ENCODE measurements around the gene OLA1.

DNA sequence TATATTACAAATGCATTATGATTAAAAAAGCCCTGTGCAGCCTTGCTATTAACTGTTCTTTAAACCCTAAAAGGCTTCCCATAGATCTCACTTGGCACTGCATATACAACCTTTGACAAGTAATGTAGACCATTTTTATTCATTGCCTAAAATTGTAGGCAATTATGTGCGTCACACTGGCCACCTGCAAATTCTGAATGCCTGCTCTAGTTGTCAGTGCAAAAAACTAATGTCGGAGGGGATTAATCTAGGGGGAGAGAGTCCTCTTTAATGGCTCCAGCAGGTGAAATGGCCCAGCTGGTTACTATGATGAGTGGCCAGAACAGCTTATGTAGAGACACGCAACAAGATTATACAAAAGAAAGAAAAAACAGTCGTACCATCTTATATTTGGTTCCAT, 123.2 kb downstream of the OLA1 start:
- TF ChIP-seq EZH2 (IDR thresholded peaks at IDR 0.05) (no peak), FOXP2 (optimal IDR thresholded peaks at IDR 0.05; ENCODE audit: control extremely low read depth, extremely low read length, insufficient read depth) (no peak)

Data from SK-N-MC (cell line).